MCF 10A (cell line): ENCODE data around the gene C9orf43. TPM values are rescaled to one million over a fixed set of nuclear protein-coding genes. Genes with fewer than 3 reads are reported as not detected.

Experiments used
- BruUV-seq: library from RNA; stranded (reverse); fragments of 400-500 nt; replicated peaks from 2 replicates; lab custom pipeline; 2021; lab: Mats Ljungman, UMichigan
- CTCF ChIA-PET: fragments of 300-600 bp; sonication (Branson Sonifier 250); formaldehyde crosslinking; extraction: SDS; loops from one replicate; lab custom pipeline; 2021; ENCODE audit warnings: antibody characterized with exemption, inconsistent platforms; lab: Yijun Ruan, JAX
- POLR2A ChIA-PET: fragments of 300-600, 350-650 bp; sonication (Branson Sonifier 250); formaldehyde crosslinking; extraction: SDS; loops from one replicate; lab custom pipeline; 2020; ENCODE audit warnings: antibody characterized with exemption, inconsistent platforms; lab: Yijun Ruan, JAX
- DNase-seq: peaks from one replicate; pipeline ENCODE4 v3.0.0-alpha.2; 2018; ENCODE audit not compliant: unreplicated experiment
- H3K27ac Mint-ChIP-seq: one replicate; pipeline ENCODE4 v1.8.0; 2022; ENCODE audit warnings: mild to moderate bottlenecking, low read depth, mixed read lengths; ENCODE audit not compliant: unreplicated experiment
- H3K27me3 Mint-ChIP-seq: one replicate; pipeline ENCODE4 v1.8.0; 2022; ENCODE audit warnings: mixed read lengths; ENCODE audit not compliant: insufficient read depth, unreplicated experiment
- H3K36me3 Mint-ChIP-seq: one replicate; pipeline ENCODE4 v1.8.0; 2022; ENCODE audit warnings: mild to moderate bottlenecking, moderate library complexity, mixed read lengths; ENCODE audit not compliant: insufficient read depth, unreplicated experiment
- H3K4me1 Mint-ChIP-seq: one replicate; pipeline ENCODE4 v1.8.0; 2022; ENCODE audit warnings: mixed read lengths; ENCODE audit not compliant: insufficient read depth, unreplicated experiment
- H3K4me3 Mint-ChIP-seq: one replicate; pipeline ENCODE4 v1.8.0; 2022; ENCODE audit warnings: mild to moderate bottlenecking, moderate library complexity, mixed read lengths; ENCODE audit not compliant: unreplicated experiment
- H3K9me3 Mint-ChIP-seq: one replicate; pipeline ENCODE4 v1.8.0; 2022; ENCODE audit warnings: mixed read lengths; ENCODE audit not compliant: unreplicated experiment
- intact Hi-C: fragments of 100-400 bp; cut with micrococcal nuclease; formaldehyde crosslinking; loops from 2 replicates; pipeline ENCODE4 v1.14.1; 2022
- total RNA-seq: library from RNA; stranded (reverse); gene quantifications from 2 replicates; pipeline ENCODE4 v1.2.3, GENCODE V29; 2022
- TF ChIP-seq, protein P1 (sequence below): fragments of 200-600 bp; IDR thresholded peaks from one replicate; pipeline ENCODE4 v1.8.0; 2022; ENCODE audit warnings: antibody characterized with exemption, mild to moderate bottlenecking; ENCODE audit not compliant: unreplicated experiment

C9orf43 gene
- total RNA-seq, 1 experiment from 2014 or later: 0.84 TPM

DNA sequence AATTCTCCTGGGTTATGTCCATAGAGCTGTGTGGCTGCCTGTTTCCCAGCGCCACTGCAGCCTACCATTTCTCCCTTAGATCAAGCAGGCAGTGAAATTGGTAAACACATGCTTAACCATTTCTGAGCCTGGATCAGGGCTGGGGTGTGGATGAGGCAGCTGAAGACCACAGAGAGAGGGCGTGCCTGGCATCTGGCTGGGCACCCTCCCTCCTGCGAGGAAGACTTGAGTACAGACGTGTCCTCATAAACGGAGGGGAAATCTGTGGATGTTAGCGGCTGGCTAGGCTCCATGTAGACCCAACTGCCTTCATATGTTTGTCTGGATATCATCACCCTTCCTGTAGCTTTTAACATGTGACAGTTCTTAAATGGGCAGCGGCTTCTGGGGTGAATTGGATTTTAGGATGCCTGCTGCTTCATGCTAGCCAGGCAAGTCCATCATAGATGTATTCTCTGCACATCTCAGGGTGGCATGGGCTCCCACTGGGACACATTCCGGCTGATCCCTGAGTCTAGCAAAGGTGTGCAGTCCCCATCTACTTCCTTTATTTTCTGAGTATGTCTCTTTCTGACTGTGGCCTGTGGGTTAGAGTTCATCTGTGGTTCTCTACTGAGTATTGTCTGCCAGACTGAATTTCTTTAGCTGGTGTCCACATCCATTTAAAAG is 63.9 kb downstream of the C9orf43 start:
- no peak overlapping the region for H3K27ac Mint-ChIP-seq
- CTCF ChIA-PET: interaction anchor here (1.6 kb wide), 1 partner anchor 181 kb away, joined by 5 read pairs; no protein-coding TSS in a partner anchor
- H3K4me1 Mint-ChIP-seq: no peaks in the 10 kb centered on the region
- BruUV-seq: no TSS peak
- intact Hi-C loops: no loop called here
- TF ChIP-seq, protein P1, sequence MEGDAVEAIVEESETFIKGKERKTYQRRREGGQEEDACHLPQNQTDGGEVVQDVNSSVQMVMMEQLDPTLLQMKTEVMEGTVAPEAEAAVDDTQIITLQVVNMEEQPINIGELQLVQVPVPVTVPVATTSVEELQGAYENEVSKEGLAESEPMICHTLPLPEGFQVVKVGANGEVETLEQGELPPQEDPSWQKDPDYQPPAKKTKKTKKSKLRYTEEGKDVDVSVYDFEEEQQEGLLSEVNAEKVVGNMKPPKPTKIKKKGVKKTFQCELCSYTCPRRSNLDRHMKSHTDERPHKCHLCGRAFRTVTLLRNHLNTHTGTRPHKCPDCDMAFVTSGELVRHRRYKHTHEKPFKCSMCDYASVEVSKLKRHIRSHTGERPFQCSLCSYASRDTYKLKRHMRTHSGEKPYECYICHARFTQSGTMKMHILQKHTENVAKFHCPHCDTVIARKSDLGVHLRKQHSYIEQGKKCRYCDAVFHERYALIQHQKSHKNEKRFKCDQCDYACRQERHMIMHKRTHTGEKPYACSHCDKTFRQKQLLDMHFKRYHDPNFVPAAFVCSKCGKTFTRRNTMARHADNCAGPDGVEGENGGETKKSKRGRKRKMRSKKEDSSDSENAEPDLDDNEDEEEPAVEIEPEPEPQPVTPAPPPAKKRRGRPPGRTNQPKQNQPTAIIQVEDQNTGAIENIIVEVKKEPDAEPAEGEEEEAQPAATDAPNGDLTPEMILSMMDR: no peak
- H3K36me3 Mint-ChIP-seq: no peaks in the 10 kb centered on the region
- POLR2A ChIA-PET: interaction anchor here (0.7 kb wide), 1 partner anchor 319 kb away, joined by 3 read pairs; no protein-coding TSS in a partner anchor
- H3K9me3 Mint-ChIP-seq: no peaks in the 10 kb centered on the region
- DNase-seq: no peak
- H3K4me3 Mint-ChIP-seq: no peak overlapping the region
- H3K27me3 Mint-ChIP-seq: peaks cover 15% of the 10 kb centered on the region

DNA sequence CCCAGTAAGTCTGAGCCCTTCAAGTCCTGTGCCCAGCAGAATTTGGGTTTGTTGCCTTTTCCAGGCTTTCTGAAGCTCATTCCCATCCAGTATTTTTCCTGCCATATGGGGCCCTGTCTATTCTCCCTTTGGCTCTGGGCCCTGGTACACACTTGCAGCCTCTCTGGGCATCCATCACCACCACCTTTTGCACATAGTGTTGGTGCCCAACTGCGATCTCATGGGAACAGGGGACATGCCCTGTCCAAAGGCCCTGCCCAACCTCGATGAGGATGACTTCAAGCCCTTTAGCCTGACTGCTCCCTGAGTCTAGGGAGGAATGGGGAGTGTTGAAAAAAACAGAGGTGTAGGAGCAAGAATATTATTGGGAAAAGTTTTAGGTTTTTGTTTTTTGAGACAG is 64.5 kb downstream of the C9orf43 start:
- Mint-ChIP-seq H3K9me3 (no peaks in the 10 kb centered on the region), H3K4me3 (no peak overlapping the region), H3K27me3 (peaks cover 20% of the 10 kb centered on the region), H3K4me1 (no peaks in the 10 kb centered on the region), H3K36me3 (no peaks in the 10 kb centered on the region), H3K27ac (no peak overlapping the region)
- no TSS peak for BruUV-seq
- CTCF ChIA-PET: no interaction called here
- intact Hi-C loops: no loop called here
- TF ChIP-seq, protein P1: no peak
- POLR2A ChIA-PET: no interaction called here
- no peak for DNase-seq

DNA sequence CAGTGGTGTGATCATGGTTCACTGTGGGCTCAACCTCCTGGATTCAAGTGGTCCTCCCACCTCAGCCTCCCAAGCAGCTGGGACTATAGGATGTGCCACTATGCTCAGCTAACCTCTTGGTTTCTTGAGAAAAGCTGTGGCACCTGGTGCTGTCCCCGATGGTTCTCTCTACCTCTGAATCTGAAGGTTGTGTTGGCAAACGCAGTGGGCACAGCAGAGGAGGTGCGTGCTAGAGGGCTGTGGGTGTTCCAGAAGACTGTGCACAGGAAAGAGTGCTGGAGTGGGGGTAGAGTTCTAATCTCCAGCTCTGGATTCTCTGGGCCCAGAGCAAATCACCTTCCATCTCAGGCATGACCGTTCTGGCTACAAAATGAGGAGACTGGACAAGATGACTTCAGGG is 65.4 kb downstream of the C9orf43 start:
- H3K4me1 Mint-ChIP-seq: no peaks in the 10 kb centered on the region
- BruUV-seq: no TSS peak
- ChIA-PET CTCF (interaction anchor here (0.7 kb wide), 1 partner anchor 261 kb away, joined by 3 read pairs; no protein-coding TSS in a partner anchor), POLR2A (no interaction called here)
- TF ChIP-seq, protein P1: no peak
- H3K9me3 Mint-ChIP-seq: no peaks in the 10 kb centered on the region
- no peak for DNase-seq
- intact Hi-C loops: no loop called here
- no peak overlapping the region for H3K27ac Mint-ChIP-seq
- no peak overlapping the region for H3K4me3 Mint-ChIP-seq
- peaks cover 22% of the 10 kb centered on the region for H3K27me3 Mint-ChIP-seq
- H3K36me3 Mint-ChIP-seq: no peaks in the 10 kb centered on the region

DNA sequence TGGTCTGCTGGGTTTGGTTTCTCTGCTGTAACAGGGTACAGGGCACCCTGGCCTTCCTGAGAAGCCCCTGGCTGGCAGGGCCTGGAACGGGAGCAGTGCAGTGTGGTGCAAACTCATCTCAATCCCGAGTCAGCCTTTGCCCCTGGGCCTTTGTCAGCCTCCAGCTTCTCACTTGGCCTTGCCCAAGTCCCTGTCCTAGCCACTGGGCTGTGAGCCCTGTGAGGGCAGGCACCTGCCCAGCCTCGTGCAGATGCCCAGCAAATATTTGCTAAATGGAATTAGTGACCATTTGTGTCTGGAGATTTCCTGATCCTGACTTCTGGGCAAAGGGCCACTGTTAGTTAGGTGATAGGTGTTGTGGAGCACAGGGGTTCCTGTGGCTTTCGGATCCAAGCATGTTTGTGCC is 66.0 kb downstream of the C9orf43 start:
- BruUV-seq: no TSS peak
- no peaks in the 10 kb centered on the region for H3K4me1 Mint-ChIP-seq
- TF ChIP-seq, protein P1: no peak
- H3K9me3 Mint-ChIP-seq: no peaks in the 10 kb centered on the region
- H3K27me3 Mint-ChIP-seq: peaks cover 22% of the 10 kb centered on the region
- H3K27ac Mint-ChIP-seq: no peak overlapping the region
- H3K36me3 Mint-ChIP-seq: no peaks in the 10 kb centered on the region
- intact Hi-C loops: no loop called here
- H3K4me3 Mint-ChIP-seq: no peak overlapping the region
- no peak for DNase-seq
- POLR2A ChIA-PET: no interaction called here
- CTCF ChIA-PET: interaction anchor here (0.7 to 0.9 kb wide), 2 partner anchors 179 to 261 kb away, joined by 3 to 4 read pairs; no protein-coding TSS in a partner anchor
